HFFc6 (cell line): ENCODE results near the gene P4HA1. TPM values are rescaled to one million over a fixed set of nuclear protein-coding genes. Genes with fewer than 3 reads are reported as not detected.

Source experiments
- DNase-seq: peaks from one replicate; pipeline ENCODE4 v3.0.0-alpha.2; 2018
- H3K27ac Mint-ChIP-seq: 2 replicates; pipeline ENCODE4 v1.8.0; 2020; ENCODE audit warnings: mild to moderate bottlenecking, mixed read lengths
- H3K27me3 Mint-ChIP-seq: 2 replicates; pipeline ENCODE4 v1.8.0; 2021; ENCODE audit warnings: mild to moderate bottlenecking, moderate library complexity, mixed read lengths; ENCODE audit not compliant: insufficient read depth
- H3K36me3 Mint-ChIP-seq: 2 replicates; pipeline ENCODE4 v1.8.0; 2021; ENCODE audit warnings: low read depth, mixed read lengths
- H3K4me1 Mint-ChIP-seq: 2 replicates; pipeline ENCODE4 v1.8.0; 2020; ENCODE audit warnings: low read depth, mixed read lengths
- H3K4me3 Mint-ChIP-seq: 2 replicates; pipeline ENCODE4 v1.8.0; 2020; ENCODE audit warnings: mild to moderate bottlenecking, moderate library complexity, mixed read lengths
- H3K9me3 Mint-ChIP-seq: 2 replicates; pipeline ENCODE4 v1.8.0; 2020; ENCODE audit warnings: mild to moderate bottlenecking, mixed read lengths
- total RNA-seq, 6 experiments: library from RNA; stranded (reverse); fragmentation: NEBNext Ultra II Directional; extraction: Animal tissue kit (Norgen Biotek cat#: 25700); gene quantifications; 2 replicates in 1 of 6; 3 replicates in 5 of 6; pipeline ENCODE4 v1.2.3, GENCODE V29; 2021
- TF ChIP-seq, protein P1 (sequence below): fragments of 200-600 bp; sonication (generic); IDR thresholded peaks from 2 replicates; pipeline ENCODE4 v1.5.0; 2021; ENCODE audit warnings: antibody characterized with exemption, mild to moderate bottlenecking

P4HA1 gene
- total RNA-seq, 6 experiments from 2014 or later = 117 to 192 (median 127) TPM

DNA sequence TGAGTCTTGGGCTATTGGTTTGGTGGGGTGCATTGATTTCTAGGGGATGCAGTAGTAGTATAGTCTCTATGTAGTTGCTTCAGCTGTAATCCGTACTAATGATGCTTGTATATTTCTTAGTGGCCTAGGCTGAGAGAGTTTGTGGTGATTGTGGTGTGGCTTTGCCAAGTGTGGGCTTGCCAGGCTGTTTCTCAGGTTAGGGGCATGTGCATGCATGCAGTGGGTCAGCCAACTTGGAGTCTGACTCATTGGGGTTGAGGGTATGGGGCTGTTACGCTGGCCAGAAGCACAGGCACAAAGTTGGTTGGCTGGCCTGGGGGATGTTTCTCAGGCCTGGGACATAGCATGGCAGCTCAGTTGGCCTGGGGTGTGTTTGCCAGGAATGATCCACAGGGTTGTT lies 116.3 kb downstream of the P4HA1 start:
- Mint-ChIP-seq H3K4me3 (no peak overlapping the region), H3K27me3 (peaks cover 3% of the 10 kb centered on the region), H3K4me1 (no peaks in the 10 kb centered on the region), H3K36me3 (peaks cover 30% of the 10 kb centered on the region), H3K27ac (no peak overlapping the region), H3K9me3 (peaks cover 54% of the 10 kb centered on the region)
- no peak for DNase-seq
- TF ChIP-seq, protein P1, sequence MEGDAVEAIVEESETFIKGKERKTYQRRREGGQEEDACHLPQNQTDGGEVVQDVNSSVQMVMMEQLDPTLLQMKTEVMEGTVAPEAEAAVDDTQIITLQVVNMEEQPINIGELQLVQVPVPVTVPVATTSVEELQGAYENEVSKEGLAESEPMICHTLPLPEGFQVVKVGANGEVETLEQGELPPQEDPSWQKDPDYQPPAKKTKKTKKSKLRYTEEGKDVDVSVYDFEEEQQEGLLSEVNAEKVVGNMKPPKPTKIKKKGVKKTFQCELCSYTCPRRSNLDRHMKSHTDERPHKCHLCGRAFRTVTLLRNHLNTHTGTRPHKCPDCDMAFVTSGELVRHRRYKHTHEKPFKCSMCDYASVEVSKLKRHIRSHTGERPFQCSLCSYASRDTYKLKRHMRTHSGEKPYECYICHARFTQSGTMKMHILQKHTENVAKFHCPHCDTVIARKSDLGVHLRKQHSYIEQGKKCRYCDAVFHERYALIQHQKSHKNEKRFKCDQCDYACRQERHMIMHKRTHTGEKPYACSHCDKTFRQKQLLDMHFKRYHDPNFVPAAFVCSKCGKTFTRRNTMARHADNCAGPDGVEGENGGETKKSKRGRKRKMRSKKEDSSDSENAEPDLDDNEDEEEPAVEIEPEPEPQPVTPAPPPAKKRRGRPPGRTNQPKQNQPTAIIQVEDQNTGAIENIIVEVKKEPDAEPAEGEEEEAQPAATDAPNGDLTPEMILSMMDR = no peak

DNA sequence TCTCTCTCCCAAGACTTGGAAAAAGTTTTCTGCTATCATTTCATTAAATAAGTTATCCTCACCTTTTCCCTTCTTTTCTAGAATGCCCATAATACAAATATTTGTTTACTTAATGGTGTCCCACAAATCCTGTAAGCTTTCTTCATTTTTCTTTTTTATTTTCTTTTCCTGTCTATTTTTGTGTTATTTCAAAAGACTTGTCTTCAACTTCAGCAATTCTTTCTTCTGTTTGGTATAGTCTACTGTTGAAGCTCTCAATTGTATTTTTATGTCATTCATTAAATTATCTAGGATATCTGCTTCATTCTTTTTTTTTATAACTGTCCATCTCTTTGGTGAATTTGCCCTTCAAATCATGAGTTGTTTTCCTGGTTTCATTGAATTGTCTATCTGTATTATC lies 117.0 kb downstream of the P4HA1 start:
- Mint-ChIP-seq H3K4me1 (no peaks in the 10 kb centered on the region), H3K9me3 (peaks cover 55% of the 10 kb centered on the region), H3K27me3 (peaks cover 4% of the 10 kb centered on the region), H3K4me3 (no peak overlapping the region), H3K27ac (no peak overlapping the region), H3K36me3 (peaks cover 35% of the 10 kb centered on the region)
- TF ChIP-seq, protein P1 = no peak
- DNase-seq = no peak

DNA sequence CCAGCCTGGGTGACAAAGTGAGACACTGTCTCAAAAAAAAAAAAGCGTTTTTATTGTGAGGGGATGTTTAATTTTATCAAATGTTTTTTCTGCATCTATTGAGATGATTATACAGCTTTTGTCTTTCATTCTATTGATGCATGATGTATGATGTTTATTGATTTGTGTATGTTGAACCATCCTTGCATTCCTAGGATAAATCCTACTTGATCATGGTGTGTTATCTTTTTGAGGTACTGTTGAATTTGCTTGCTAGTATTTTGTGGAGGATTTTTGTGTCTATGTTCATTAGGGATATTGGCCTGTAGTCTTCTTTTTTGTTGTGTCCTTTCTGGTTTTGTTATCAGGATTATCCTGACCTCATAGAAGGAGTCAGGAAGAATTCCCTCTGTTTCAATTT lies 119.8 kb downstream of the P4HA1 start:
- Mint-ChIP-seq H3K4me1 (no peaks in the 10 kb centered on the region), H3K4me3 (no peak overlapping the region), H3K27ac (no peak overlapping the region), H3K27me3 (peaks cover 6% of the 10 kb centered on the region), H3K36me3 (peaks cover 35% of the 10 kb centered on the region), H3K9me3 (peaks cover 55% of the 10 kb centered on the region)
- TF ChIP-seq, protein P1 = no peak
- no peak for DNase-seq

Other genes starting within 250 kb of the P4HA1 start
- gene OIT3, start 203.1 kb downstream of the P4HA1 start, total RNA-seq = not detected
- not detected for gene PLA2G12B, start 142.1 kb downstream of the P4HA1 start, total RNA-seq
- 1 to 10 TPM; 1.3 to 2.3 (median 2.1) TPM for gene NUDT13, start 13.6 kb upstream of the P4HA1 start, total RNA-seq
- gene ECD, start 71.1 kb upstream of the P4HA1 start, total RNA-seq = 10 to 100 TPM; 31.3 to 39.0 (median 33.6) TPM
- gene FAM149B1, start 71.3 kb upstream of the P4HA1 start, total RNA-seq = 10 to 100 TPM; 16.9 to 21.9 (median 19.5) TPM
- gene DNAJC9, start 150.4 kb upstream of the P4HA1 start, total RNA-seq = 10 to 100 TPM; 18.6 to 30.9 (median 27.1) TPM
- gene MRPS16, start 155.8 kb upstream of the P4HA1 start, total RNA-seq = 100 to 1,000 TPM; 100 to 140 (median 116) TPM